Karpas-422 (cell line): Measurements from ENCODE around the gene CELF2. TPM values are rescaled to one million over a fixed set of nuclear protein-coding genes. Genes with fewer than 3 reads are reported as not detected.

Source experiments
- DNase-seq: peaks from one replicate; pipeline ENCODE4 v3.0.0-alpha.2; 2015
- H2AFZ ChIP-seq: fragments of 200-600 bp; sonication (generic); 2 replicates; pipeline ENCODE4 v1.6.1; 2014; ENCODE audit warnings: antibody characterized with exemption, low read length, mixed read lengths
- H3K27ac ChIP-seq: fragments of 200-600 bp; sonication (generic); 2 replicates; pipeline ENCODE4 v1.5.1; 2014; ENCODE audit warnings: mild to moderate bottlenecking, low read length, moderate library complexity
- H3K27me3 ChIP-seq: fragments of 200-600 bp; sonication (generic); 2 replicates; pipeline ENCODE4 v1.6.1; 2014; ENCODE audit warnings: low read length, mixed read lengths
- H3K36me3 ChIP-seq: fragments of 200-600 bp; sonication (generic); 2 replicates; pipeline ENCODE4 v1.6.1; 2014; ENCODE audit warnings: low read length, mixed read lengths; ENCODE audit not compliant: insufficient read depth
- H3K4me1 ChIP-seq: fragments of 200-600 bp; sonication (generic); 2 replicates; pipeline ENCODE4 v1.6.1; 2014; ENCODE audit warnings: mild to moderate bottlenecking, low read length, mixed read lengths
- H3K4me2 ChIP-seq: fragments of 200-600 bp; sonication (generic); 2 replicates; pipeline ENCODE4 v1.6.1; 2014; ENCODE audit warnings: low read length, low read depth, mild to moderate bottlenecking; ENCODE audit not compliant: poor library complexity, severe bottlenecking
- H3K4me3 ChIP-seq: fragments of 200-600 bp; sonication (generic); 2 replicates; pipeline ENCODE4 v1.5.1; 2014; ENCODE audit warnings: mild to moderate bottlenecking, antibody characterized with exemption, low read length, mixed read lengths
- H3K79me2 ChIP-seq: fragments of 200-600 bp; sonication (generic); 2 replicates; pipeline ENCODE4 v1.6.1; 2014; ENCODE audit warnings: mild to moderate bottlenecking, low read length, mixed read lengths
- H3K9ac ChIP-seq: fragments of 200-600 bp; sonication (generic); 2 replicates; pipeline ENCODE4 v1.6.0; 2014; ENCODE audit warnings: low read length
- H3K9me2 ChIP-seq: fragments of 200-600 bp; sonication (generic), shearing (Covaris generic); replicated peaks from 2 replicates; pipeline ENCODE4 v1.6.0; 2014; ENCODE audit warnings: mild to moderate bottlenecking, low read length, moderate library complexity; ENCODE audit not compliant: insufficient read depth
- H3K9me3 ChIP-seq: fragments of 300-700, 200-600 bp; sonication (generic); 2 replicates; pipeline ENCODE4 v1.6.1; 2014; ENCODE audit warnings: low read length, mixed read lengths
- H4K20me1 ChIP-seq: fragments of 200-600 bp; sonication (generic); 2 replicates; pipeline ENCODE4 v1.6.1; 2014; ENCODE audit warnings: mild to moderate bottlenecking, antibody characterized with exemption, low read length, low read depth; ENCODE audit not compliant: insufficient read depth
- total RNA-seq: library from RNA; depleted of rRNA; stranded (reverse); fragments of >200 nt; shearing (Covaris generic); gene quantifications from 2 replicates; pipeline ENCODE4 v1.2.3, GENCODE V29; 2014; ENCODE audit warnings: low replicate concordance

The CELF2 gene
- total RNA-seq, 1 experiment from 2014 or later, result 2.3 TPM

DNA sequence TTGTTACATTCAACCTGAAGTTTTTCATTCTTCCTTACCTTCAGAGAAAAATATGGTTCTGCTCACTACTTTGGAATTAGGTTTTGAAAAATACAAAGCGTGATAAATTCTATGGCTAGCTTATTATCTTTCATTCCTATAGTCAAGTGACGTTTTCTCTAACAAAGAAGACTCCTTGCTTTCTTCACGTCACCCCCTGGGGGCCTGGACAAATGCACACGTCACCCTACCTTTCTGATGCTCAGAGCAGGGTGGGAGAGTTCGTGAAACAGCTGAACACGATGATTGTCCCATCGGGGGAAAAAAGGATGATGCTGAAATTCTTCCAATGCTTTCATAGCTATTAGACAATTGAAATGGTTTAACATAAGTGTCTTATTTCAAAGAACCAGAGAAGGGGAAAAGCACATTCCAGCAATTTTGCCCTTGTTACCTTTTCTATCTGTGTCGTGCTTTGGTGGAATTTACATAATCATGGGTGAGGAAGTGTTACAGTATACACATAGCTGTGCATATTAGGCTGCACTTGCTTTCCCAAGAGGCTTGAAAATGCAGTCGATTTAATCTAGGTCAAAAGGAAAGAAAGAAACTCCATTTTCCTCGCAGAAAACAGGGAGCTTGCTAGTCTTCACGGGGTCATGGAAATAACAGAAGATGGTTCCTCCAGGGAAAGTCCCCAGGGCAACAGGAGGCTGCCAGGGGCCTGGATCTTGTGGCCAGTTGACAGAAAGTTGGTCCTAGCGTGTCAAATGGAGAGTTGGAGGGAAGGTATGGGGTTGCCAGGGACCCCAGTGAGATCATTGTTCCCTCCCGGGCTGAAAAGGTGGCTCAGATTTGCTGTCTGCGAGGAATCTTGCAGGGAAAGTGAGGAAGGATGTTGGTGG lies 189.2 kb downstream of the CELF2 start:
- no peaks in the 10 kb centered on the region for H4K20me1 ChIP-seq
- H3K9ac ChIP-seq, result no peak overlapping the region
- H3K27me3 ChIP-seq, result no peaks in the 10 kb centered on the region; the same call in 1 of the 2 replicates
- no peak for DNase-seq
- no peaks in the 10 kb centered on the region for H3K36me3 ChIP-seq
- no peak overlapping the region for H2AFZ ChIP-seq
- H3K79me2 ChIP-seq, result no peaks in the 10 kb centered on the region
- H3K4me1 ChIP-seq, result no peaks in the 10 kb centered on the region
- no peaks in the 10 kb centered on the region for H3K9me2 ChIP-seq
- no peaks in the 10 kb centered on the region for H3K9me3 ChIP-seq
- no peak overlapping the region for H3K4me2 ChIP-seq
- H3K4me3 ChIP-seq, result no peak overlapping the region
- no peak overlapping the region for H3K27ac ChIP-seq

DNA sequence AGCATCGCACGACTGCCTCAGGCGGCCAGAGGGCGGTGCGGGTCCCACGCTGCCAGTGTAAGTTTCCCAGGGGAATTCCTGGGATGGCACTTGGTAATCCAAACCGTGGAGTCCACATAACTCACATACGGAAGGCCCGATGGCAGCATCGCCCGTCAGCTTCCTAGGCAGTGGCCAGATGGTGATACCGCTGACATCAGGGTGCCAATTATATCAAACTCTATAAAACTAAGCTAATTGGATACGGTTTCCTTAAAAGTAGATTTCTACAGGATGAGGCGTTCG lies 189.8 kb downstream of the CELF2 start:
- no peak overlapping the region for H3K4me2 ChIP-seq
- H3K27ac ChIP-seq, result no peak overlapping the region
- H3K27me3 ChIP-seq, result no peaks in the 10 kb centered on the region
- H3K9me2 ChIP-seq, result no peaks in the 10 kb centered on the region
- DNase-seq, result no peak
- no peaks in the 10 kb centered on the region for H4K20me1 ChIP-seq
- no peaks in the 10 kb centered on the region for H3K79me2 ChIP-seq
- H3K4me1 ChIP-seq, result no peaks in the 10 kb centered on the region
- H3K9me3 ChIP-seq, result no peaks in the 10 kb centered on the region
- H2AFZ ChIP-seq, result no peak overlapping the region
- H3K4me3 ChIP-seq, result no peak overlapping the region
- H3K36me3 ChIP-seq, result no peaks in the 10 kb centered on the region
- H3K9ac ChIP-seq, result no peak overlapping the region

DNA sequence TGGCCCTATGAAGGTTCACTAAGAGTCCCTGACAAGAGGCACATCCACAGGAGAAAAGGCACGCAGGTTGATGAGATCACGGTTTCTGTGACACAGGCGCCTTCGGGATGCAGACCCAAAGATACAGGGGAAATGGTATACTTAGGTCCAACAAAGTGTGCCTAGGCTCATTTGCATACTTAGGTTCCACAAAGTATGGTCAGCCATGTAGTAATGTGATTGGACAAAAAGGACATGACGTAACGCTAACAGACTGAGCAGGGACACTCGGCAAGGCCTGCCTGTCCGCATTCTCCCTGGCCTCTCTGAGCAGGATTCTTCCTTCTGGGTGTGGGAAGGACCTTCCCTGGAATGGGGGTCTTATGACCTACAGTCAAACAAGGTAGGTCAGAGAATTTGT lies 190.6 kb downstream of the CELF2 start:
- no peak overlapping the region for H3K27ac ChIP-seq
- H3K4me1 ChIP-seq, result no peaks in the 10 kb centered on the region
- no peaks in the 10 kb centered on the region for H3K36me3 ChIP-seq
- DNase-seq, result no peak
- no peaks in the 10 kb centered on the region for H3K79me2 ChIP-seq
- no peaks in the 10 kb centered on the region for H4K20me1 ChIP-seq
- no peak overlapping the region for H3K4me3 ChIP-seq
- H3K27me3 ChIP-seq, result no peaks in the 10 kb centered on the region
- H3K9me2 ChIP-seq, result no peaks in the 10 kb centered on the region
- H2AFZ ChIP-seq, result no peak overlapping the region
- no peak overlapping the region for H3K9ac ChIP-seq
- no peak overlapping the region for H3K4me2 ChIP-seq
- no peaks in the 10 kb centered on the region for H3K9me3 ChIP-seq

DNA sequence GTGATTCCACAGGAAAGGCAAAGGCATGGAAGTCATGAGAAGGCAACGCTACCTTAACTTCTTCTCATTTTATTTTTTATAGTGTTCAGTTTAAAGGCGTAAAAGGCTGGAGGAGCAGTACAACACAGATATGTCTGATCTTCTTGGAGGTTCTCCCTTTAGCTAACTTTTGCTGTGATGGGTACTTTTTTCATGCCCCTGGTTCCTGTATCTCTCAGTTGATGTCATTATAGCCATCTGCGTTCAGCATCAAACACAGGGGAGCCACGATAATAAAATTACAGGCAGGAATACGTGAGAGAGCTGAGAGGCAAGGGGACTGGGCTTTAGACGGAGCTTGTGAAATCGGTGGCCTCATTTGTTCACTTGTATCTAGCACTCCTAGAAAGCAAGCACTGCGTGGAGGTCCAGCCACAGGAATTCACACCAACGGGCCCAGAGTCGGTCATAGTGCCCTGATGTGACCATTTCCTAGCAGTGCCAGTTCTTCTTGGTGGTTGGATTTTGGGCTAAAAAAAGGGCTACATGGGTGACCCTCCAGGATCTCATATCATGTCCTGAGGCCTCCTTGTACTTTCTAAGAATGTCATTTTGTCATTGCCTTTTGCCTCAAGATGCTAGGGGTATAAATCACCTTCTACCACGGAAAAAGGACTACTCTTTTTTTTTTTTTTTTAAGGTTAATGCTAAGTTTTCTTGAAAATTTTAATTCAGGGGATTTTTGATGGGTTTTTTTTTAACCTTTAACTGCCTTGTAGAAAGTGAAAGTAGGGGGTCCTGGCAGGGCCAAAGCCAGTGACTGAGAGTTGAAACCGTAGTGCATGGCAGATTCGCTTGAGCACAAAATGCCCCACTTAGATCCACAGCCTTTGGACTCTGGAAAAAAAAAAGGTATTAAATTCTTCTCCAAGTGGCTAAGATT lies 191.5 kb downstream of the CELF2 start:
- Histone ChIP-seq H3K9ac (no peak overlapping the region), H4K20me1 (no peaks in the 10 kb centered on the region), H2AFZ (no peak overlapping the region), H3K9me3 (no peaks in the 10 kb centered on the region), H3K27me3 (no peaks in the 10 kb centered on the region), H3K27ac (no peak overlapping the region), H3K9me2 (no peaks in the 10 kb centered on the region), H3K36me3 (no peaks in the 10 kb centered on the region), H3K4me3 (no peak overlapping the region), H3K4me2 (no peak overlapping the region), H3K79me2 (no peaks in the 10 kb centered on the region), H3K4me1 (no peaks in the 10 kb centered on the region)
- DNase-seq, result no peak

DNA sequence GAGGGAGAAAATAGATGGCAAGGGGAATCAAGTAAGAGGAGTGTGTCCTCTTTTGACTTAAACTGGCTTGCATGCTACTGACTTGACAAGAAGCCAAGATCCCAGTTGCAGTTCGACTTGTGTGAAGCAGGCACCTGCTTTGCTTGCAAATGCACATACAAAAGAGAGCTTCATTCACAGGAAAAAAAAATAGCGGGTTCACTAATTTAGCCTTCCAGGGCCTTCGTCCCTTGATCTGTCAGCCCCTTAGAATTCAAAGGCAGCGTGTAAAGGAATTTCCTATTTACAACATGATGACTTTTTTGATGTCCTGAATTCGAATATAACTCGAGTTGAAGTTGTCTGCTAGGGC lies 192.1 kb downstream of the CELF2 start:
- no peak for DNase-seq
- no peaks in the 10 kb centered on the region for H3K9me3 ChIP-seq
- H2AFZ ChIP-seq, result no peak overlapping the region
- H3K9ac ChIP-seq, result no peak overlapping the region
- H4K20me1 ChIP-seq, result no peaks in the 10 kb centered on the region
- no peak overlapping the region for H3K4me2 ChIP-seq
- no peaks in the 10 kb centered on the region for H3K27me3 ChIP-seq
- H3K4me3 ChIP-seq, result no peak overlapping the region
- no peaks in the 10 kb centered on the region for H3K79me2 ChIP-seq
- H3K4me1 ChIP-seq, result no peaks in the 10 kb centered on the region
- no peak overlapping the region for H3K27ac ChIP-seq
- H3K9me2 ChIP-seq, result no peaks in the 10 kb centered on the region
- H3K36me3 ChIP-seq, result no peaks in the 10 kb centered on the region

DNA sequence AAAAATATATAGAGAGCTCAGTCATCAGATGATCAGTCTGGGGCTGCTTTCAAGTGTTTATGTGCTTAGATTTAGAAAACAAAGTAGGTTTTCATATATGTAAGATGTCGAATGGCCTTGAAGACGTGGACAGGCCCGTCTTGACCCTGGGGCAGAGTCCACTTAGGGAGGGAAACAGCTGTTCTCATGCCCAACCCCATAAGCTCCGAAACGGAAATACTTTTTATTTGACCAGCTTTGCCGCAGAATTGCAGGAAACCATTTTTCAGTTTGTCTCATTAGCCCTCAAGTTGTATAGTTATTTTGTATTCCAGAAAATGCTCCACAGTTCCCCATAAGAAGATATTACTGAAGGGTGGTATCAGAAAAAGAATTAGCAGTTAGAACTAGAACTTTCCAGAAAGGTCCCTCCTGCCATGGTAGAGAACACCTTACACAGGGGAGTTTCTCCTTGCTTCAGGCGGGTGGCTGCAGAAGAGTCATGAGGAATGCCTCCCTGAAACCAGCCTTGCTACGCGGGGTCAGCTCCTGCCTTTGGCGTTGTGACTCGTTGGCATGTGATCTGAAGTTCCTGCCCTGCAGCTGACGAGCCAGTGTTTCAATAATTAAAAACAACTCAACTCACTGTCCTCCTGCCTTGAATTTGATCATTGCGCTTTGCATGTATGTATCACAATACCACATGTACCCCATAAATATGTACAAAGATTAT lies 192.7 kb downstream of the CELF2 start:
- H3K27ac ChIP-seq, result no peak overlapping the region
- H3K27me3 ChIP-seq, result no peaks in the 10 kb centered on the region

DNA sequence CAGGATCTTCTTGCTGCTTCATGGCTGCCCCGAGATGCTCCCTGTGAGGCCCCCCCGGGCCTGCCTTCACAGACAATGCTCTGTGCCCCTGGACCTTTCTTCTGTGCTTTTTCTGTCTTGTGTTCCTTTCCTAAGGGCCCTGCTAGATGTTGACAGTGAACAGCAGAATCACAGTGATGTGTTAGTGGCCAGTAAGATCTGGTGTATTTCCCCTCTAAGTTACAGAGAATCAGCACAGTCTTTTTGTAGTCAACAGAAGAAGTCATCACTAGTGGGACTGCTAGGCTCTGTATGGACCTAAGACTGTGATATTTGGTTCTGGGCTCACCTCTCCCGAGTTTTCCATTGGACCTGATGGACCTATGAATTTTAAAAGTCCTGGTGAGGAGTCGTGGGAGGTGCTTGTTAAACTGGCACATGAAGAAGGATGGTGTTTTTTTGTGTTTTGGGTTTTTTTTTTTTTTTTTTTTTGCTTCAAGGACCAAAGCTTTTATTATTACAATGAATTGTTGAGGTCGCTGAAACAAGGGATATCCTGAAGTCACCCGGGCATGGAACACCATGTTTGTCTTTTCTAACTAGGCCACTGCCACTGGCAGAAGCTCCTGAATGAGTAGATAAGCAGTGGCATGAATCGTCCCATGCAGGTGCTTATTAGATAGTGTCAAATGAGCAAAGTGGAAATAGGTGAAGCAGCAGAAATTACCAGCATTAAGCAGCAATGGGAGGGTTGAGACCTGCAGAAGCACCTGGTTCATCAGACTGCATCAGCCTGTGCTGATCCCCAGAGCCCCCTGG lies 194.8 kb downstream of the CELF2 start:
- no peaks in the 10 kb centered on the region for H3K27me3 ChIP-seq
- H3K27ac ChIP-seq, result no peak overlapping the region
- no peaks in the 10 kb centered on the region for H3K4me1 ChIP-seq
- DNase-seq, result no peak
- H3K4me3 ChIP-seq, result no peak overlapping the region
- H3K4me2 ChIP-seq, result no peak overlapping the region
- no peaks in the 10 kb centered on the region for H3K9me3 ChIP-seq
- H3K36me3 ChIP-seq, result no peaks in the 10 kb centered on the region
- H3K79me2 ChIP-seq, result no peaks in the 10 kb centered on the region
- H3K9me2 ChIP-seq, result no peaks in the 10 kb centered on the region
- no peak overlapping the region for H2AFZ ChIP-seq
- H3K9ac ChIP-seq, result no peak overlapping the region
- no peaks in the 10 kb centered on the region for H4K20me1 ChIP-seq

More for the DNA sequence above, 192.7 kb downstream of the CELF2 start:
- no peak overlapping the region for H3K4me3 ChIP-seq
- no peaks in the 10 kb centered on the region for H4K20me1 ChIP-seq
- no peaks in the 10 kb centered on the region for H3K4me1 ChIP-seq
- H3K79me2 ChIP-seq, result no peaks in the 10 kb centered on the region
- no peaks in the 10 kb centered on the region for H3K9me2 ChIP-seq
- no peaks in the 10 kb centered on the region for H3K36me3 ChIP-seq
- no peaks in the 10 kb centered on the region for H3K9me3 ChIP-seq
- no peak overlapping the region for H2AFZ ChIP-seq
- no peak for DNase-seq
- H3K4me2 ChIP-seq, result no peak overlapping the region
- H3K9ac ChIP-seq, result no peak overlapping the region
